ENCODE results near the gene TMEM220.

- TF ChIP-seq ZNF384 (IDR thresholded peaks at IDR 0.05) (no peak), FOXM1 (IDR thresholded peaks at IDR 0.05; ENCODE audit: borderline replicate concordance) (no peak), BHLHE40 (IDR thresholded peaks at IDR 0.05; ENCODE audit: borderline replicate concordance) (no peak), HDGF (IDR thresholded peaks at IDR 0.05; ENCODE audit: borderline replicate concordance) (no peak), ELF4 (IDR thresholded peaks at IDR 0.05) (no peak), ARNT (IDR thresholded peaks at IDR 0.05) (no peak), TARDBP (IDR thresholded peaks at IDR 0.05) (no peak), SP1 (IDR thresholded peaks at IDR 0.05) (no peak), SUZ12 (IDR thresholded peaks at IDR 0.05) (no peak), PKNOX1 (IDR thresholded peaks at IDR 0.05) (no peak), L3MBTL2 (conservative IDR thresholded peaks at IDR 0.05) (no peak), CTBP1 (IDR thresholded peaks at IDR 0.05; ENCODE audit: borderline replicate concordance) (no peak)
Measured at GRCh38 chr17:10750210-10750609, 20.4 kb upstream of the TMEM220 start.

All from HEK293T (cell line).